K562 (cell line): Measurements from ENCODE around the gene LPIN3. TPM values are rescaled to one million over a fixed set of nuclear protein-coding genes. Genes with fewer than 3 reads are reported as not detected.

Experiments
- FOSL1 ChIP-seq: fragments of 200-800 bp; sonication (Bioruptor generic); conservative IDR thresholded peaks from 2 replicates; pipeline ENCODE4 v1.6.1; 2016; ENCODE audit warnings: missing genetic modification characterization, missing compliant biosample characterization
- KDM1A ChIP-seq, 2 experiments: fragments of 450-650 bp; IDR thresholded peaks; 2 replicates each; pipeline ENCODE4 v1.6.1; 2016; ENCODE audit warnings: mild to moderate bottlenecking in 2 of 2
- MTA3 ChIP-seq: fragments of 450-650 bp; formaldehyde crosslinking; IDR thresholded peaks from 2 replicates; pipeline ENCODE4 v1.6.1; 2017; ENCODE audit warnings: mild to moderate bottlenecking, borderline replicate concordance
- NONO ChIP-seq, 2 experiments: fragments of 200-400 bp in 1 of 2; fragments of 450-650 bp in 1 of 2; formaldehyde crosslinking in 1 of 2; IDR thresholded peaks; 2 replicates each; pipeline ENCODE4 v1.6.1; 2017; ENCODE audit warnings: low read depth in 2 of 2, mild to moderate bottlenecking in 2 of 2, moderate library complexity in 2 of 2, low read length in 1 of 2
- NRF1 ChIP-seq, 2 experiments: fragments of 450-650 bp; IDR thresholded peaks in 1 of 2; conservative IDR thresholded peaks in 1 of 2; 2 replicates each; pipeline ENCODE4 v1.6.1; 2014; ENCODE audit warnings: mild to moderate bottlenecking in 2 of 2
- RBBP5 ChIP-seq: fragments of 200-600 bp; sonication (generic); IDR thresholded peaks from 2 replicates; pipeline ENCODE4 v1.6.1; 2012; ENCODE audit warnings: borderline replicate concordance, mild to moderate bottlenecking, low read length, control low read depth, inconsistent platforms; ENCODE audit not compliant: insufficient read depth, poor library complexity, severe bottlenecking
- RCOR1 ChIP-seq, 2 experiments: IDR thresholded peaks; 2 replicates each; pipeline ENCODE4 v1.6.1; 2012; ENCODE audit warnings: low read depth in 2 of 2, low read length in 2 of 2, borderline replicate concordance in 1 of 2, improper control_type of control experiment in 1 of 2
- SAFB ChIP-seq: fragments of 200-400 bp; formaldehyde crosslinking; IDR thresholded peaks from 2 replicates; pipeline ENCODE4 v1.6.1; 2017; ENCODE audit warnings: low read depth, low read length, borderline replicate concordance
- SMARCA4 ChIP-seq: fragments of 450-650 bp; IDR thresholded peaks from 2 replicates; pipeline ENCODE4 v1.6.1; 2016
- ZBTB7A ChIP-seq: IDR thresholded peaks from 2 replicates; pipeline ENCODE4 v1.6.1; 2011; ENCODE audit warnings: low read depth, mild to moderate bottlenecking, low read length, moderate library complexity, borderline replicate concordance; ENCODE audit not compliant: control insufficient read depth
- ZNF830 ChIP-seq: fragments of 250-450 bp; sonication (Bioruptor Pico); IDR thresholded peaks from 2 replicates; pipeline ENCODE4 v1.5.0; 2021; ENCODE audit warnings: mild to moderate bottlenecking
- polyA plus RNA-seq, 8 experiments: library from polyadenylated mRNA; depleted of rRNA in 4 of 8; stranded (reverse) in 5 of 8; unstranded in 3 of 8; fragments of >200 nt; fragmentation: Nextera tagmentation in 2 of 8; fragmentation: Illumina TruSeq in 1 of 8; extraction: Ambion mirVana in 2 of 8; extraction: Trizol in 1 of 8; gene quantifications; 2 replicates each; pipeline versions ENCODE4 v1.2.1 to v1.2.3, GENCODE V29; 2011 to 2014; ENCODE audit warnings: inconsistent platforms in 1 of 8, missing spikeins in 1 of 8
- total RNA-seq, 7 experiments: library from RNA; depleted of rRNA in 6 of 7; stranded (reverse); fragments of >200 nt in 6 of 7; fragmentation: Illumina TruSeq in 2 of 7; extraction: Trizol in 2 of 7; gene quantifications; 2 replicates each; pipeline versions ENCODE4 v1.2.1 to v1.2.3, GENCODE V29; 2011 to 2021; ENCODE audit warnings: low replicate concordance in 1 of 7
- TF ChIP-seq, protein P1 (sequence below): fragments of 450-650 bp; IDR thresholded peaks from 2 replicates; pipeline ENCODE4 v1.6.1; 2018; ENCODE audit not compliant: partially characterized antibody
- TF ChIP-seq, protein P2 (sequence below): sonication (generic); formaldehyde crosslinking; IDR thresholded peaks from 2 replicates; pipeline ENCODE4 v1.8.0; 2022; ENCODE audit warnings: mild to moderate bottlenecking, missing genetic modification reagents
- TF ChIP-seq, protein P3 (sequence below): sonication (generic); formaldehyde crosslinking; IDR thresholded peaks from 2 replicates; pipeline ENCODE4 v1.8.1; 2022; ENCODE audit warnings: missing genetic modification reagents
- TF ChIP-seq, protein P4 (sequence below): fragments of 250-450 bp; sonication (Bioruptor Pico); IDR thresholded peaks from 2 replicates; pipeline ENCODE4 v1.5.0; 2021

The LPIN3 gene
- total and polyA plus RNA-seq, 9 of the 15 experiments (the other 6 are each of a cell fraction or from before 2014, with no cell fraction given), result 2.2 to 10.4 (median 5.9) TPM

DNA sequence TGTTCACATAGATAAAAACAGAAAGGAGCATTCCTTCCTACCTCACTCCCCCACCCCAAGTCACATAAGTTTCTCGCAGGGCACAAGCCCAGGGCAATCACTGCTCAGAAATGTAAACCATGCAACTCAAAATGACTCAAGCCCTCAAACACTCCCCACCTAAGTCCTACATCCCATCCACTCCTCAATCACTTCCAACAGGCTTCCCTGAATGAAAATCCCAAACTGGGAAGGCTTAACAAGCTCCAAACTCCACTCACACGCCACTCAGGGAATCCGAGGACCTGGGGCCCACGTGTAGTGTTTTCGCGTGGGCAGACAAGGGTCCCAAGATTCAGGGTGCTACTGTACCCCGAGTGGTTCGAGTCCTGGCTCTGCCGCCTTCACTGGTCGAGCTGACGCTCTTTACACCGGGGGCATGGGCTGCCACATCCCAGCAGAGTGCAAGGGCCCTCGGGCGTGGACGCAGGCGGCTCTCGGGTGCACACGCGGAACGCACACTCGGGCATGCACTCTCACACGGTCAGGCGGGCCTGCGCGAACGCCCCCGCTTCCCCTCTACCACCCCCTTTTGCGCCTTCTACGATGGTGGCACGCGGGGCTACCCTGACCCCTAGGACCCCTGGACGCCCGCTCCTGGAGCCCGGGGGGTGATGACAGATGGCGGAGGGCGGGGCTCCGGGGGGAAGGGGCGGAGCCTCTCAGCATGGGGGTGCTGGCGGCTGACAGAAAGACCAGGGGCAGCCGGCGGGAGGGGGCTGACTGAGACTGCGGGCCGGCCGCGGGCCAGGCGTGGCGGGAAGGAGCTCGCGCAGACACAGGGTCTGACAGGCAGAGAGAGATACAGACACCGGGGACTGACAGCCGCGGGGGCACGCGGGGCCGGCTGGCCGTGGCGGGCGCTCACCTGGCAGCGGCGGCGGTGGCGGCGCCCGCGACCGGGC is 23.7 kb upstream of the LPIN3 start (continued):
- TF ChIP-seq, protein P1, sequence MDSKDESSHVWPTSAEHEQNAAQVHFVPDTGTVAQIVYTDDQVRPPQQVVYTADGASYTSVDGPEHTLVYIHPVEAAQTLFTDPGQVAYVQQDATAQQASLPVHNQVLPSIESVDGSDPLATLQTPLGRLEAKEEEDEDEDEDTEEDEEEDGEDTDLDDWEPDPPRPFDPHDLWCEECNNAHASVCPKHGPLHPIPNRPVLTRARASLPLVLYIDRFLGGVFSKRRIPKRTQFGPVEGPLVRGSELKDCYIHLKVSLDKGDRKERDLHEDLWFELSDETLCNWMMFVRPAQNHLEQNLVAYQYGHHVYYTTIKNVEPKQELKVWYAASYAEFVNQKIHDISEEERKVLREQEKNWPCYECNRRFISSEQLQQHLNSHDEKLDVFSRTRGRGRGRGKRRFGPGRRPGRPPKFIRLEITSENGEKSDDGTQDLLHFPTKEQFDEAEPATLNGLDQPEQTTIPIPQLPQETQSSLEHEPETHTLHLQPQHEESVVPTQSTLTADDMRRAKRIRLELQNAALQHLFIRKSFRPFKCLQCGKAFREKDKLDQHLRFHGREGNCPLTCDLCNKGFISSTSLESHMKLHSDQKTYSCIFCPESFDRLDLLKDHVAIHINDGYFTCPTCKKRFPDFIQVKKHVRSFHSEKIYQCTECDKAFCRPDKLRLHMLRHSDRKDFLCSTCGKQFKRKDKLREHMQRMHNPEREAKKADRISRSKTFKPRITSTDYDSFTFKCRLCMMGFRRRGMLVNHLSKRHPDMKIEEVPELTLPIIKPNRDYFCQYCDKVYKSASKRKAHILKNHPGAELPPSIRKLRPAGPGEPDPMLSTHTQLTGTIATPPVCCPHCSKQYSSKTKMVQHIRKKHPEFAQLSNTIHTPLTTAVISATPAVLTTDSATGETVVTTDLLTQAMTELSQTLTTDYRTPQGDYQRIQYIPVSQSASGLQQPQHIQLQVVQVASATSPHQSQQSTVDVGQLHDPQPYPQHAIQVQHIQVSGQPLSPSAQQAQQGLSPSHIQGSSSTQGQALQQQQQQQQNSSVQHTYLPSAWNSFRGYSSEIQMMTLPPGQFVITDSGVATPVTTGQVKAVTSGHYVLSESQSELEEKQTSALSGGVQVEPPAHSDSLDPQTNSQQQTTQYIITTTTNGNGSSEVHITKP, result peak; percentile 82
- TF ChIP-seq RBBP5 (peak; percentile 66), FOSL1 (tag) (no peak), ZBTB7A (peak; percentile 66), NRF1 (conservative IDR thresholded peaks at IDR 0.05 in 1 of 2, IDR thresholded peaks at IDR 0.05 in 1 of 2) (0 out of 4 replicates have a peak, but pooled peaks of 1 of the 2 experiments have one; percentile 19), MTA3 (peak; percentile 66; the same call in 1 of the 2 replicates), KDM1A (IDR thresholded peaks at IDR 0.05) (peak; percentile 70 to 76; a peak in 3 of 4 replicates), NONO (IDR thresholded peaks at IDR 0.05; ENCODE audit: low read depth in 2 of 2, low read length in 1 of 2) (peak in 1 of 2 experiments; percentile 50; a peak in 1 of 4 replicates), SAFB (peak; percentile 68; the same call in 1 of the 2 replicates), ZNF830 (CRISPR knock-in tag) (no peak), RCOR1 (IDR thresholded peaks at IDR 0.05; ENCODE audit: borderline replicate concordance in 1 of 2, low read depth in 2 of 2, low read length in 2 of 2) (0 out of 4 replicates have a peak, but pooled peaks of 1 of the 2 experiments have one; percentile 8), SMARCA4 (0 out of 2 replicates have a peak, but pooled peaks have one; percentile 15)
- TF ChIP-seq, protein P2, sequence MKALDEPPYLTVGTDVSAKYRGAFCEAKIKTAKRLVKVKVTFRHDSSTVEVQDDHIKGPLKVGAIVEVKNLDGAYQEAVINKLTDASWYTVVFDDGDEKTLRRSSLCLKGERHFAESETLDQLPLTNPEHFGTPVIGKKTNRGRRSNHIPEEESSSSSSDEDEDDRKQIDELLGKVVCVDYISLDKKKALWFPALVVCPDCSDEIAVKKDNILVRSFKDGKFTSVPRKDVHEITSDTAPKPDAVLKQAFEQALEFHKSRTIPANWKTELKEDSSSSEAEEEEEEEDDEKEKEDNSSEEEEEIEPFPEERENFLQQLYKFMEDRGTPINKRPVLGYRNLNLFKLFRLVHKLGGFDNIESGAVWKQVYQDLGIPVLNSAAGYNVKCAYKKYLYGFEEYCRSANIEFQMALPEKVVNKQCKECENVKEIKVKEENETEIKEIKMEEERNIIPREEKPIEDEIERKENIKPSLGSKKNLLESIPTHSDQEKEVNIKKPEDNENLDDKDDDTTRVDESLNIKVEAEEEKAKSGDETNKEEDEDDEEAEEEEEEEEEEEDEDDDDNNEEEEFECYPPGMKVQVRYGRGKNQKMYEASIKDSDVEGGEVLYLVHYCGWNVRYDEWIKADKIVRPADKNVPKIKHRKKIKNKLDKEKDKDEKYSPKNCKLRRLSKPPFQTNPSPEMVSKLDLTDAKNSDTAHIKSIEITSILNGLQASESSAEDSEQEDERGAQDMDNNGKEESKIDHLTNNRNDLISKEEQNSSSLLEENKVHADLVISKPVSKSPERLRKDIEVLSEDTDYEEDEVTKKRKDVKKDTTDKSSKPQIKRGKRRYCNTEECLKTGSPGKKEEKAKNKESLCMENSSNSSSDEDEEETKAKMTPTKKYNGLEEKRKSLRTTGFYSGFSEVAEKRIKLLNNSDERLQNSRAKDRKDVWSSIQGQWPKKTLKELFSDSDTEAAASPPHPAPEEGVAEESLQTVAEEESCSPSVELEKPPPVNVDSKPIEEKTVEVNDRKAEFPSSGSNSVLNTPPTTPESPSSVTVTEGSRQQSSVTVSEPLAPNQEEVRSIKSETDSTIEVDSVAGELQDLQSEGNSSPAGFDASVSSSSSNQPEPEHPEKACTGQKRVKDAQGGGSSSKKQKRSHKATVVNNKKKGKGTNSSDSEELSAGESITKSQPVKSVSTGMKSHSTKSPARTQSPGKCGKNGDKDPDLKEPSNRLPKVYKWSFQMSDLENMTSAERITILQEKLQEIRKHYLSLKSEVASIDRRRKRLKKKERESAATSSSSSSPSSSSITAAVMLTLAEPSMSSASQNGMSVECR (CRISPR knock-in tag), result peak; percentile 61
- TF ChIP-seq, protein P3, sequence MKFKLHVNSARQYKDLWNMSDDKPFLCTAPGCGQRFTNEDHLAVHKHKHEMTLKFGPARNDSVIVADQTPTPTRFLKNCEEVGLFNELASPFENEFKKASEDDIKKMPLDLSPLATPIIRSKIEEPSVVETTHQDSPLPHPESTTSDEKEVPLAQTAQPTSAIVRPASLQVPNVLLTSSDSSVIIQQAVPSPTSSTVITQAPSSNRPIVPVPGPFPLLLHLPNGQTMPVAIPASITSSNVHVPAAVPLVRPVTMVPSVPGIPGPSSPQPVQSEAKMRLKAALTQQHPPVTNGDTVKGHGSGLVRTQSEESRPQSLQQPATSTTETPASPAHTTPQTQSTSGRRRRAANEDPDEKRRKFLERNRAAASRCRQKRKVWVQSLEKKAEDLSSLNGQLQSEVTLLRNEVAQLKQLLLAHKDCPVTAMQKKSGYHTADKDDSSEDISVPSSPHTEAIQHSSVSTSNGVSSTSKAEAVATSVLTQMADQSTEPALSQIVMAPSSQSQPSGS (CRISPR knock-in tag), result peak; percentile 53; the same call in 1 of the 2 replicates
- TF ChIP-seq, protein P4, sequence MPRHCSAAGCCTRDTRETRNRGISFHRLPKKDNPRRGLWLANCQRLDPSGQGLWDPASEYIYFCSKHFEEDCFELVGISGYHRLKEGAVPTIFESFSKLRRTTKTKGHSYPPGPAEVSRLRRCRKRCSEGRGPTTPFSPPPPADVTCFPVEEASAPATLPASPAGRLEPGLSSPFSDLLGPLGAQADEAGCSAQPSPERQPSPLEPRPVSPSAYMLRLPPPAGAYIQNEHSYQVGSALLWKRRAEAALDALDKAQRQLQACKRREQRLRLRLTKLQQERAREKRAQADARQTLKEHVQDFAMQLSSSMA (CRISPR knock-in tag), result no peak
